Brain pericyte (primary cell): Measurements from ENCODE around the gene LCN12.
A peak's percentile ranks its signal among the peaks of the same experiment; 100 is the strongest.

ENCODE experiments used
- DNase-seq: peaks from one replicate; pipeline ENCODE4 v3.0.0-alpha.2; 2012; ENCODE audit warnings: low read depth, low spot score

LCN12 gene

GRCh38 chr9:136951541-136952320 is at the start of gene LCN12:
Gene LCN12 (plus strand): TSS chr9:136952273. CDS start chr9:136952328, 55 bp downstream.
- no peak for DNase-seq

GRCh38 chr9:136903041-136903554 is 49.0 kb upstream of the LCN12 start:
- no peak for DNase-seq

- no peak for DNase-seq
These were observed 45.8 kb upstream of the LCN12 start for GRCh38 chr9:136906266-136906665.

GRCh38 chr9:136907011-136907914 is 44.8 kb upstream of the LCN12 start:
- DNase-seq = no peak

DNA sequence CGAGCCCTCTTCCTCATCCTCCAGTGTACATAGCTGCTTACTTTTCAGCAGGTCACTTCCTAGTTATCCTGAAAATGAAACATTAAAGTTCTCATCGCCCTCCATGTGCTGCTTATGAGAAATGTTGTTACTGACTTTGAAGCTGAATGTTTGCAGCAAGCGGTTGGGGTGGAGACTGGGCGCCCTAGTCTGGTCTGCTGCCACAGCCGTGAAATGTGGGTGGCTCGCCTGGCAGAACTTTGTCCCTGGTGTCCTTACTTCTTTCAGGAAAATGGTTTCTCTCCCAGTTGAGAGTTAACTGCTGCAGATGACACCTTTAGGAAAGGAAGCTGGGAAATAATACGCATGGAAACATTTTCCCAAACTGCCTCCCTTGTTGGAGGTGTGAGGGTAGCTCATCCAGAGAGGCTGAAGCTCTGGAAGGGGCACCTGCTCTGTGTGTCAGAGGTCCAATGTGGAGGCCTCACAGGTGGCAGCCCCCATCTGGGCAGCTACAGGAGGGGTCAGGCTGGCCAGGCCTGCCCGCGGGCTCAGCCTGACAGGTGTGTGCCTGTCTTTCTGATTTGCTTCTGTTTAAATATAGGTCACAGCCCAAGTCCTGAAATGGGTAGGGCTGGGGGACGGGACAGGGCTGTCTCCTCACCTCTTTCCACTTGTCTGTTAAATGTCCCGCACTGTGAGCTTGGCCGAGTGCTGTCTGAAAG is 41.7 kb upstream of the LCN12 start:
- DNase-seq = no peak

DNA sequence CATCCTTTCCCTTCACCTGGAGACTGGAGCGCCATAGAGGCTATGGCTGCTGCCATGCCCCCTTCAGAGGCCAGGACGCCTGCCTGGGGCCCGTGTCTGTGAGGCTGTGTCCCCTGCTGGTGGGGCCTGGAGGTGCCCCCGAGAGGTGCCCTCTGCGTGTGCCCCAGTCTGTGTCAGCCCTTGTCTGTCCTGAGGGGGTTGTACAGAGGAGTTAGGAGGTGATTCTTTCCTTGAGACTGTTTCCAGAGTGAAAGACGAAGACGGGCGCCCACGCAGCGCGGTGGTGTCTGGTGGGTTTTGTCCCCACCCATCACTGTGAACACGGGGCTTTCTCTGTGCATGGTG is 41.2 kb upstream of the LCN12 start:
- DNase-seq = no peak

DNA sequence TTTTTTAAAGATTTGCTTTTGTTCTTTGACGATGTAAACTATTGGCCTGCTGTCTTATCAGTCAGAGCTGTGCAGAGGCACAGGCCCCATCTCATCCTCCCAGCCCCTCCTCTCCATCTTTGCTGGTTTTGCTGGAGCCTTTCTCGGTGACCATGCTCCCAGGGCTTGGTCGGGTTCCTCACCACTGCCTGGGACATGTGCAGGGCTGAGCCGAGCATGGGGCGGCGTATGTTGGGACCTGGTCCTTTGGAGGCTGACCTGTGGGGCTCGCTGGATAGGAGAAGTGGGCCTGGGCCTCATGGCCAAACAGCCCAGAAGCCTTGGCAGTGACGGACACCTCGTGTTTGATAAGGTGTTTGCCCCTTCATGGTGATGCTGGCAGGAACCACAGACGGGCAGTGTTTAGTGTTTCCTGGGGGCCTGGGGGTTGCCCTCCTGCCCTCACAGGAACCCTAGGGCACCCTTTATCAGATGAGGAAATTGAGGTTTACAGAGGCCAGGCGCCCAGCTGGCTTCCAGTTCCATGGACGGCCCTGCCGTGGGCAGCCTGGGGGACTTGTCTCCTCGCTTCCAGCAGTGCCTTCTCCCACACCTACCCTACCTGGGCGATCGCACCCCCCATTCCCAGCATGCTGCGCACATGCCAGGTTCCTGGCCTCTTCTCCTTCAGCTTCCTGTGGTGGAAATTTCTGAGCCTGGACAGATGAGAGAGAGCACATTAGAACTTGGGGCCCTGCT is 38.2 kb upstream of the LCN12 start:
- no peak for DNase-seq

- DNase-seq = no peak
These were observed 36.3 kb upstream of the LCN12 start for GRCh38 chr9:136915632-136916329.

GRCh38 chr9:136916330-136917184 is 35.5 kb upstream of the LCN12 start:
- DNase-seq = no peak

DNA sequence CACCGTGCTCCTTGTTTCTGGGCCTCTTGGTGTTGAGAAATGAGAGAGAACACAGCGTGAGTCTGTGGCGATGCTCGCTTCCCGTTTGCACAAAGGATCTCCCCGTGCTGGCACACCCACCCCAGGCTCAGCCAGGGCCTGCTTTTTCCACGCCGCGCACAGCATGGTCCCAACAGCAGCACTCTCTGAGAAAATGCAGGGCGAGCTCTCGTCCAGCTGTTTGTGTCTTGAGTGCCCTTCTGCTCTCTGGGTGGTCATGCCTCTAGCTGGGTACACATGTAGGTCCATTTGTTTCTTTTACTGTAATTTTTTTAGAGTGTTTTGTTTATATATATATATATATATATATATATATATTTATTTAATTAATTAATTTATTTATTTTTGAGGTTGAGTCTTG is 34.2 kb upstream of the LCN12 start:
- peak; percentile 26 for DNase-seq

GRCh38 chr9:136920069-136920468 is 32.0 kb upstream of the LCN12 start:
- no peak for DNase-seq

DNA sequence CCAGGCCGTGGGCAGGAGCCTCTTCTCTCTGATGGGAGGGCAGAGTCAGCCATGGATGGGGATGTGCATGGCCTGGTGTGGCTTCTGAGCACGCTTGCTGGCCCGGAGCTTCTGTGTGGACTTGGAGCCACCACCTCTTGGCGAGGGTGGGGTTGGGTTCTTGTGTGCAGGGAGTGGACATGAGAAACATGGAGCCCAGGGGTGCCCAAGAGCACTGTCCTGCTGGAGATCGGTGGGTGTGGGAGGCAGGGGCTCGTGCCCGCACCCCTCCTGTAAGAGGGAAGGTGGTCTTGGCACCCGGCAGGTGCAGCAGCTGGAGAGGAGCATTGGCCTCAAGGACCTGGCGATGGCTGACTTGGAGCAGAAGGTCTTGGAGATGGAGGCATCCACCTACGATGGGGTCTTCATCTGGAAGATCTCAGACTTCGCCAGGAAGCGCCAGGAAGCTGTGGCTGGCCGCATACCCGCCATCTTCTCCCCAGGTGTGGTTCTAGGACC is 31.3 kb upstream of the LCN12 start:
- no peak for DNase-seq

DNA sequence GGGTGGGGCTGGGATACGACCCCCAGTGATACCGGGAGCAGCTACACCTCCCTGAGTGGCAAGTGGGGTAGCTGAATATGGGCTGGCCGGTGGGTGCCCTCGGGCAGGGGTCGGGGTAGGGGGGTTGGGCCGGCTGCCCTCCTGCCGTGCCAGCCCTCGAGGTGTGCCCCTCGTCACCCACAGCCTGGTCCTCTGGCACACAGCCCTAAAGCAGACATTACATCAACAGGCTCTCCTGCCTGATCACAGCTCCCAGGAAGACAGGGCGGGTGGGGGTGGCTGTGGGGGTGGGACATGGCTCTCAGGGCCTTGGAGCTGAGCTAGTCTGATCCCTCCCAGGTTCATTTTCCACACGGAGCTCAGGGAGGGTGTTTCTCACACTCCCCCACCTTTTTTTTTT is 30.8 kb upstream of the LCN12 start:
- no peak for DNase-seq

DNA sequence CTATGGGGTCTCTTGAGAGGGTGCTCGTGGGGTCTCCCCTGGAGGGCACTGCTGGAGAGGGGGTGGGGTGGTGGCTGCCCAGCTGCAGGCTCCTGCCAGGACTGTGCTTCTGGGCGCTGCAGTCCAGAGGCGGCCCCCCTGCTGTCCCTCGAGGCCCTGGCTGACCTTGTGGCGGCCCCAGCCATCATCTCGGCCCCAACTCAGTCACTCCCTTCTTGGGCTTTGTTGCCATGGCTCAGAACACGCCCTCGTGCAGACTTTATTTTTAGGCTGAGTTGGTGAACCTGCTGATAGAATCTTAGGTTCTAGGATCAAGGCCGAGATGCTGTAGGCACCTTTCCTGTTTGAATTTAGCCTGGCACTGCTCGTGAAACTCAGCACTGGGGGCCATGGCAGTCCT is 30.4 kb upstream of the LCN12 start:
- no peak for DNase-seq

DNA sequence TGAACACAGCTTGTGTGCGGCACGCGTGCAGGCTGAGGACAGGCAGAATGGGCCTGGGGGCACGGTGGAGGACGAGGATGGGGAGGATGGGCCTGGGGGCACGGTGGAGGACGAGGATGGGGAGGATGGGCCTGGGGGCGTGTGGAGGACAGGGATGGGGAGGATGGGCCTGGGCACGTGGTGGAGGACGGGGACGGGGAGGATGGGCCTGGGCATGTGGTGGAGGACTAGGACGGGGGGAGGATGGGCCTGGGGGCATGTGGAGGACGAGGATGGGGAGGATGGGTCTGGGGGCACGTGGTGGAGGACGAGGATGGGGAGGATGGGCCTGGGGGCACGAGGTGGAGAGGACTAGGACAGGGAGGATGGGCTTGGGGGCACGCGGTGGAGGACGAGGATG is 29.5 kb upstream of the LCN12 start:
- DNase-seq = no peak

DNA sequence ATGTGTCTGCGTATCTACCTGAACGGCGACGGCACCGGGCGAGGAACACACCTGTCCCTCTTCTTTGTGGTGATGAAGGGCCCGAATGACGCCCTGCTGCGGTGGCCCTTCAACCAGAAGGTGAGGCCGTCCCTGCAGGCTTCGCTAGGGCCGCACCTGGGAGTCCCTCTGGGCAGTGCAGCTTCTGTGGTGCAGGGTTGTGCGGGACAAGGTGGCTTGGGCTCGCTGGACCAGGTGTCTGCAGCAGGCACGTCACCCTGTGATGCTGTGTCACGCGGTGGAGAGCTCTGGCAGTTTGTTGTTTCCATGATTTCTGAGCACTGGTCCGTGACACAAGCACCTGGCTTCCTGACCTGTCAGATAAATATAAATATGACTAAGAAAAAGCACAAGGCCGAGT is 28.2 kb upstream of the LCN12 start:
- no peak for DNase-seq

DNA sequence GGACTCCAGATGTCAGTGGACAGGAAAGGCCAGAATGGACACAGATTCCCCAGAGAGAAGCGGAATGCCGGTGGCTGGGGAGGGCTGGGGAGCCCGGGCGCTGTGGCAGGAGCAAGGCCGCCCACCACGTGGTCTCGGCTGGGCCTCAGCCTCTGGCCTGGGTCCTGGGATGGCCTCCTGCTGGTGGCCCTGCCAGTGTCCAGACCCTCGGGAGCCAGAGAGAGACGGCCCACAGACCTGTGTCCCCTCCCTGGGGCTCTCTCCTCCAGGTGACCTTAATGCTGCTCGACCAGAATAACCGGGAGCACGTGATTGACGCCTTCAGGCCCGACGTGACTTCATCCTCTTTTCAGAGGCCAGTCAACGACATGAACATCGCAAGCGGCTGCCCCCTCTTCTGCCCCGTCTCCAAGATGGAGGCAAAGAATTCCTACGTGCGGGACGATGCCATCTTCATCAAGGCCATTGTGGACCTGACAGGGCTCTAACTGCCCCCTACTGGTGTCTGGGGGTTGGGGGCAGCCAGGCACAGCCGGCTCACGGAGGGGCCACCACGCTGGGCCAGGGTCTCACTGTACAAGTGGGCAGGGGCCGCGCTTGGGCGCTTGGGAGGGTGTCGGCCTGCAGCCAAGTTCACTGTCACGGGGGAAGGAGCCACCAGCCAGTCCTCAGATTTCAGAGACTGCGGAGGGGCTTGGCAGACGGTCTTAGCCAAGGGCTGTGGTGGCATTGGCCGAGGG is 26.5 kb upstream of the LCN12 start:
- DNase-seq = no peak

GRCh38 chr9:136926154-136926704 is 25.8 kb upstream of the LCN12 start:
- DNase-seq = no peak

- no peak for DNase-seq
These were observed 25.3 kb upstream of the LCN12 start for GRCh38 chr9:136926749-136927148.
